Measurements from ENCODE around the gene DOHH. TPM values are rescaled to one million over a fixed set of nuclear protein-coding genes. Genes with fewer than 3 reads are reported as not detected.

DOHH gene
- total RNA-seq, 1 experiment from 2014 or later = 24.9 TPM

GRCh38 chr19:3492131-3492839, 8.2 kb downstream of the DOHH start:
- intact Hi-C loops (cut with micrococcal nuclease; ENCODE audit: unreplicated experiment) (no loop called here), in situ Hi-C loops (cut with HindIII; ENCODE audit: low pct_unique_long_range_greater_than_20kb, low sequenced_read_pairs) (no loop called here)
- no peak for ATAC-seq
- ChIA-PET CTCF (no interaction called here), POLR2A (no interaction called here)
- H3K4me3 ChIP-seq (ENCODE audit: low read depth in 2 of 2, low read length in 2 of 2) = no peak overlapping the region
- no peak overlapping the region for H3K27ac ChIP-seq (ENCODE audit: low read length)
- DNase-seq (ENCODE audit: low read depth, low spot score) = no peak
- no peak for TF ChIP-seq SIN3A (IDR thresholded peaks at IDR 0.05; ENCODE audit: borderline replicate concordance, insufficient read depth, low read depth, low read length)
- no peaks in the 10 kb centered on the region for H3K27me3 ChIP-seq (ENCODE audit: control insufficient read depth, insufficient read depth, low read length)
- BruUV-seq (replicated peaks) = no TSS peak
- H3K9me3 ChIP-seq (ENCODE audit: control insufficient read depth, insufficient read depth, low read depth, low read length) = no peaks in the 10 kb centered on the region
- no peaks in the 10 kb centered on the region for H3K4me1 ChIP-seq (ENCODE audit: control insufficient read depth, insufficient read depth, low read length)
- no peaks in the 10 kb centered on the region for H3K36me3 ChIP-seq (ENCODE audit: control insufficient read depth, insufficient read depth, low read length)

GRCh38 chr19:3491396-3492119, 8.9 kb downstream of the DOHH start:
- no peaks in the 10 kb centered on the region for H3K4me1 ChIP-seq (ENCODE audit: control insufficient read depth, insufficient read depth, low read length)
- ChIA-PET POLR2A (no interaction called here), CTCF (no interaction called here)
- no peak for TF ChIP-seq SIN3A (IDR thresholded peaks at IDR 0.05; ENCODE audit: borderline replicate concordance, insufficient read depth, low read depth, low read length)
- no peak overlapping the region for H3K27ac ChIP-seq (ENCODE audit: low read length)
- intact Hi-C loops (cut with micrococcal nuclease; ENCODE audit: unreplicated experiment) (no loop called here), in situ Hi-C loops (cut with HindIII; ENCODE audit: low pct_unique_long_range_greater_than_20kb, low sequenced_read_pairs) (no loop called here)
- DNase-seq (ENCODE audit: low read depth, low spot score) (no peak), ATAC-seq (no peak)
- no peaks in the 10 kb centered on the region for H3K27me3 ChIP-seq (ENCODE audit: control insufficient read depth, insufficient read depth, low read length)
- H3K36me3 ChIP-seq (ENCODE audit: control insufficient read depth, insufficient read depth, low read length) = no peaks in the 10 kb centered on the region
- H3K9me3 ChIP-seq (ENCODE audit: control insufficient read depth, insufficient read depth, low read depth, low read length) = no peaks in the 10 kb centered on the region
- BruUV-seq (replicated peaks) = no TSS peak
- H3K4me3 ChIP-seq (ENCODE audit: low read depth in 2 of 2, low read length in 2 of 2) = no peak overlapping the region

- H3K4me1 ChIP-seq (ENCODE audit: control insufficient read depth, insufficient read depth, low read length) = no peaks in the 10 kb centered on the region
- no TSS peak for BruUV-seq (replicated peaks)
- in situ Hi-C loops (cut with HindIII; ENCODE audit: low pct_unique_long_range_greater_than_20kb, low sequenced_read_pairs) (no loop called here), intact Hi-C loops (cut with micrococcal nuclease; ENCODE audit: unreplicated experiment) (no loop called here)
- ATAC-seq (no peak), DNase-seq (ENCODE audit: low read depth, low spot score) (no peak)
- no peaks in the 10 kb centered on the region for H3K9me3 ChIP-seq (ENCODE audit: control insufficient read depth, insufficient read depth, low read depth, low read length)
- ChIA-PET POLR2A (no interaction called here), CTCF (no interaction called here)
- no peak within 1 kb of the TSS for H3K27ac ChIP-seq (ENCODE audit: low read length)
- no peaks in the 10 kb centered on the region for H3K27me3 ChIP-seq (ENCODE audit: control insufficient read depth, insufficient read depth, low read length)
- no peak for TF ChIP-seq REST (IDR thresholded peaks at IDR 0.05; ENCODE audit: insufficient read depth in 1 of 2, low read depth in 2 of 2, low read length in 1 of 2)
- TF ChIP-seq CTCF (IDR thresholded peaks at IDR 0.05) = no peak
- TF ChIP-seq POLR2AphosphoS5 (IDR thresholded peaks at IDR 0.05; ENCODE audit: low read depth, low read length) = no peak
- TF ChIP-seq TCF7L2 (IDR thresholded peaks at IDR 0.05; ENCODE audit: low read depth, low read length) = no peak
- no peak for TF ChIP-seq SIN3A (IDR thresholded peaks at IDR 0.05; ENCODE audit: borderline replicate concordance, insufficient read depth, low read depth, low read length)
- no peaks in the 10 kb centered on the region for H3K36me3 ChIP-seq (ENCODE audit: control insufficient read depth, insufficient read depth, low read length)
- no peak within 1 kb of the TSS for H3K4me3 ChIP-seq (ENCODE audit: low read depth in 2 of 2, low read length in 2 of 2)
Observed at GRCh38 chr19:3483226-3483628, 17.2 kb downstream of the DOHH start, which contains the start of gene SMIM44. TSS of gene SMIM44 (minus strand) at chr19:3483441. CDS start at chr19:3483403, 38 bp downstream.

Measured in Panc1 (cell line).